Cardiac muscle cell (in vitro differentiated cells and primary cell): ENCODE results near the gene FBLN1. TPM values are rescaled to one million over a fixed set of nuclear protein-coding genes. Genes with fewer than 3 reads are reported as not detected.
A peak's percentile ranks its signal among the peaks of the same experiment; 100 is the strongest.
"Not testable (repeated sequence)": the region's sequence is repeated elsewhere in the genome, so short reads cannot be mapped to it uniquely, and the experiment has no call there.

Experiments
- DNase-seq, 2 donors: peaks; one replicate each; pipeline versions ENCODE4 v3.0.0 to v3.0.0-alpha.2; 2010 to 2017; ENCODE audit warnings: low read depth in 1 of 2, low spot score in 1 of 2
- H3K27ac ChIP-seq: fragments of 200-600 bp; sonication (generic); 2 replicates; pipeline ENCODE4 v1.5.1; 2016
- H3K27me3 ChIP-seq: fragments of 200-600 bp; sonication (generic); 2 replicates; pipeline ENCODE4 v1.6.0; 2016; ENCODE audit warnings: control low read depth
- H3K36me3 ChIP-seq: fragments of 200-600 bp; sonication (generic); 2 replicates; pipeline ENCODE4 v1.5.1; 2016; ENCODE audit warnings: control low read depth
- H3K4me1 ChIP-seq: fragments of 200-600 bp; sonication (generic); 2 replicates; pipeline ENCODE4 v1.8.1; 2017; ENCODE audit warnings: low read depth, mild to moderate bottlenecking, mixed run types
- H3K4me3 ChIP-seq: fragments of 200-600 bp; sonication (generic); 2 replicates; pipeline ENCODE4 v1.5.1; 2016; ENCODE audit warnings: mild to moderate bottlenecking
- H3K9me3 ChIP-seq: fragments of 200-600 bp; sonication (generic); 2 replicates; pipeline ENCODE4 v1.5.1; 2017; ENCODE audit warnings: low read depth, mild to moderate bottlenecking, control low read depth
- CTCF ChIP-seq: IDR thresholded peaks from 2 replicates; pipeline ENCODE4 v1.5.1; 2012; ENCODE audit warnings: low read depth, mild to moderate bottlenecking, low read length
- polyA plus RNA-seq: library from polyadenylated mRNA; unstranded; fragments of >200 nt; fragmentation: Nextera tagmentation; extraction: Ambion mirVana; gene quantifications from 2 replicates; pipeline ENCODE4 v1.2.1, GENCODE V29; 2016
- total RNA-seq: library from RNA; depleted of rRNA; stranded (reverse); fragments of >200 nt; gene quantifications from 2 replicates; pipeline ENCODE4 v1.2.3, GENCODE V29; 2016

The FBLN1 gene
- total and polyA plus RNA-seq, 2 experiments from 2014 or later, result 53.8 to 55.7 TPM

GRCh38 chr22:45535290-45535689 lies 32.6 kb downstream of the FBLN1 start:
- H3K9me3 ChIP-seq, result no peaks in the 10 kb centered on the region
- no peaks in the 10 kb centered on the region for H3K36me3 ChIP-seq
- DNase-seq, result no peak
- no peaks in the 10 kb centered on the region for H3K4me1 ChIP-seq
- H3K27me3 ChIP-seq, result no peaks in the 10 kb centered on the region
- no peak for TF ChIP-seq CTCF
- H3K4me3 ChIP-seq, result no peak overlapping the region
- H3K27ac ChIP-seq, result no peak overlapping the region

- not testable (repeated sequence) for H3K36me3 ChIP-seq, H3K4me1 ChIP-seq, H3K27ac ChIP-seq, H3K4me3 ChIP-seq, H3K27me3 ChIP-seq, H3K9me3 ChIP-seq, DNase-seq
Observed at GRCh38 chr22:45535835-45536234, 33.2 kb downstream of the FBLN1 start.

GRCh38 chr22:45537734-45538181 lies 35.1 kb downstream of the FBLN1 start:
- Histone ChIP-seq H3K4me1 (no peaks in the 10 kb centered on the region), H3K9me3 (no peaks in the 10 kb centered on the region), H3K4me3 (no peak overlapping the region), H3K36me3 (no peaks in the 10 kb centered on the region), H3K27me3 (no peaks in the 10 kb centered on the region), H3K27ac (no peak overlapping the region)
- no peak for TF ChIP-seq CTCF
- DNase-seq, result peak in 1 of 2 donors; percentile 90

- H3K36me3 ChIP-seq, result no peaks in the 10 kb centered on the region
- DNase-seq, result peak in 1 of 2 donors; percentile 49
Observed at GRCh38 chr22:45538281-45538680, 35.6 kb downstream of the FBLN1 start.

GRCh38 chr22:45540122-45540521 lies 37.4 kb downstream of the FBLN1 start:
- TF ChIP-seq CTCF, result no peak
- H3K4me1 ChIP-seq, result no peaks in the 10 kb centered on the region
- no peak overlapping the region for H3K4me3 ChIP-seq
- no peaks in the 10 kb centered on the region for H3K9me3 ChIP-seq
- no peaks in the 10 kb centered on the region for H3K27me3 ChIP-seq
- H3K27ac ChIP-seq, result no peak overlapping the region
- DNase-seq, result no peak
- H3K36me3 ChIP-seq, result no peaks in the 10 kb centered on the region

More at GRCh38 chr22:45538281-45538680, 35.6 kb downstream of the FBLN1 start:
- Histone ChIP-seq H3K4me3 (no peak overlapping the region), H3K27ac (no peak overlapping the region), H3K27me3 (no peaks in the 10 kb centered on the region), H3K4me1 (no peaks in the 10 kb centered on the region), H3K9me3 (no peaks in the 10 kb centered on the region)
- TF ChIP-seq CTCF, result no peak

GRCh38 chr22:45541382-45541979 lies 38.8 kb downstream of the FBLN1 start:
- no peaks in the 10 kb centered on the region for H3K27me3 ChIP-seq
- no peaks in the 10 kb centered on the region for H3K9me3 ChIP-seq
- H3K4me3 ChIP-seq, result no peak overlapping the region
- no peak for DNase-seq
- H3K36me3 ChIP-seq, result no peaks in the 10 kb centered on the region
- no peak overlapping the region for H3K27ac ChIP-seq
- TF ChIP-seq CTCF, result no peak
- no peaks in the 10 kb centered on the region for H3K4me1 ChIP-seq
